ENCODE measurements around the gene ZDHHC8.

Gene ZDHHC8

GRCh38 chr22:20131597-20131858, at the start of gene ZDHHC8:
ZDHHC8 (plus strand) TSS chr22:20131804; CDS start chr22:20131948, 144 bp downstream.
- no peak for DNase-seq (ENCODE audit: low spot score)

- no peak for DNase-seq (ENCODE audit: low spot score)
Observed at GRCh38 chr22:20083157-20083890, 48.3 kb upstream of the ZDHHC8 start.

GRCh38 chr22:20083891-20084546, 47.6 kb upstream of the ZDHHC8 start:
- DNase-seq (ENCODE audit: low spot score): no peak

GRCh38 chr22:20084547-20085413, 46.8 kb upstream of the ZDHHC8 start:
- no peak for DNase-seq (ENCODE audit: low spot score)

- DNase-seq (ENCODE audit: low spot score): no peak
Observed at GRCh38 chr22:20085651-20086050, 46.0 kb upstream of the ZDHHC8 start.

- DNase-seq (ENCODE audit: low spot score): no peak
Observed at GRCh38 chr22:20086101-20086599, 45.5 kb upstream of the ZDHHC8 start.

- DNase-seq (ENCODE audit: low spot score): no peak
Observed at GRCh38 chr22:20086763-20087162, 44.8 kb upstream of the ZDHHC8 start.

- no peak for DNase-seq (ENCODE audit: low spot score)
Observed at GRCh38 chr22:20087319-20088262, 44.0 kb upstream of the ZDHHC8 start.

- no peak for DNase-seq (ENCODE audit: low spot score)
Observed at GRCh38 chr22:20088263-20088648, 43.3 kb upstream of the ZDHHC8 start.

GRCh38 chr22:20089226-20089976, 42.2 kb upstream of the ZDHHC8 start:
- DNase-seq (ENCODE audit: low spot score): no peak

GRCh38 chr22:20089977-20090729, 41.5 kb upstream of the ZDHHC8 start:
- DNase-seq (ENCODE audit: low spot score): no peak

GRCh38 chr22:20090730-20091240, 40.8 kb upstream of the ZDHHC8 start:
- DNase-seq (ENCODE audit: low spot score): no peak

- no peak for DNase-seq (ENCODE audit: low spot score)
Observed at GRCh38 chr22:20091690-20092476, 39.7 kb upstream of the ZDHHC8 start.

GRCh38 chr22:20092477-20092854, 39.1 kb upstream of the ZDHHC8 start:
- no peak for DNase-seq (ENCODE audit: low spot score)

- no peak for DNase-seq (ENCODE audit: low spot score)
Observed at GRCh38 chr22:20093418-20094196, 38.0 kb upstream of the ZDHHC8 start.

GRCh38 chr22:20094197-20094807, 37.3 kb upstream of the ZDHHC8 start:
- no peak for DNase-seq (ENCODE audit: low spot score)

- DNase-seq (ENCODE audit: low spot score): no peak
Observed at GRCh38 chr22:20095521-20095920, 36.1 kb upstream of the ZDHHC8 start.
